GM23338 (cell line): Measurements from ENCODE around the gene PPP4C. TPM values are rescaled to one million over a fixed set of nuclear protein-coding genes. Genes with fewer than 3 reads are reported as not detected.

Experiments
- ATAC-seq: fragments of 200-7000 bp; cut with Tn5 transposase; 3 replicates; pipeline ENCODE4 v1.9.1; 2020
- DNase-seq: peaks from one replicate; pipeline ENCODE4 v3.0.0-alpha.2; 2015; ENCODE audit warnings: low spot score
- H2AFZ ChIP-seq: fragments of 200-600 bp; sonication (generic); 2 replicates; pipeline ENCODE4 v1.8.0; 2016; ENCODE audit warnings: antibody characterized with exemption, mild to moderate bottlenecking, moderate library complexity
- H3F3A ChIP-seq: fragments of 200-600 bp; sonication (generic); replicated peaks from 2 replicates; pipeline ENCODE4 v1.8.0; 2017; ENCODE audit warnings: antibody characterized with exemption, mixed run types, low read depth
- H3K27ac ChIP-seq: fragments of 200-600 bp; sonication (generic); 2 replicates; pipeline ENCODE4 v1.6.1; 2016; ENCODE audit warnings: low read depth
- H3K27me3 ChIP-seq: fragments of 200-600 bp; sonication (generic); 2 replicates; pipeline ENCODE4 v1.8.0; 2016; ENCODE audit warnings: mild to moderate bottlenecking, mixed run types, moderate library complexity; ENCODE audit not compliant: insufficient read depth
- H3K36me3 ChIP-seq: fragments of 200-600 bp; sonication (generic); 2 replicates; pipeline ENCODE4 v1.8.0; 2016; ENCODE audit warnings: mild to moderate bottlenecking; ENCODE audit not compliant: insufficient read depth
- H3K4me1 ChIP-seq: fragments of 200-600 bp; sonication (generic); 2 replicates; pipeline ENCODE4 v1.8.0; 2016; ENCODE audit warnings: mild to moderate bottlenecking, moderate library complexity; ENCODE audit not compliant: insufficient read depth
- H3K4me2 ChIP-seq: fragments of 200-600 bp; sonication (generic); 2 replicates; pipeline ENCODE4 v1.7.1; 2017; ENCODE audit warnings: mixed run types
- H3K4me3 ChIP-seq: fragments of 200-600 bp; sonication (generic); 2 replicates; pipeline ENCODE4 v1.6.1; 2016; ENCODE audit warnings: mixed run types
- H3K79me2 ChIP-seq: fragments of 200-600 bp; sonication (generic); replicated peaks from 2 replicates; pipeline ENCODE4 v1.8.0; 2017; ENCODE audit warnings: mild to moderate bottlenecking; ENCODE audit not compliant: insufficient read depth
- H3K9me2 ChIP-seq: fragments of 200-600 bp; sonication (generic); 2 replicates; pipeline ENCODE4 v1.8.0; 2017; ENCODE audit not compliant: insufficient read depth
- H4K20me1 ChIP-seq: fragments of 200-600 bp; sonication (generic); replicated peaks from 2 replicates; pipeline ENCODE4 v1.8.0; 2017; ENCODE audit warnings: mild to moderate bottlenecking; ENCODE audit not compliant: insufficient read depth
- H3K27ac Mint-ChIP-seq: 2 replicates; pipeline ENCODE4 v1.8.0; 2020; ENCODE audit warnings: inconsistent platforms, mild to moderate bottlenecking, moderate library complexity, mixed read lengths
- H3K27me3 Mint-ChIP-seq: 3 replicates; pipeline ENCODE4 v1.8.0; 2022; ENCODE audit warnings: low read depth, mild to moderate bottlenecking, moderate library complexity, mixed read lengths, inconsistent platforms; ENCODE audit not compliant: insufficient read depth, poor library complexity
- H3K36me3 Mint-ChIP-seq: 3 replicates; pipeline ENCODE4 v1.8.0; 2021; ENCODE audit warnings: low read depth, mild to moderate bottlenecking, inconsistent platforms, moderate library complexity, mixed read lengths
- H3K4me1 Mint-ChIP-seq: 3 replicates; pipeline ENCODE4 v1.8.0; 2020; ENCODE audit warnings: mild to moderate bottlenecking, inconsistent platforms, mixed read lengths
- H3K4me3 Mint-ChIP-seq: 3 replicates; pipeline ENCODE4 v1.8.0; 2021; ENCODE audit warnings: moderate library complexity, mild to moderate bottlenecking, inconsistent platforms, mixed read lengths
- H3K9me3 Mint-ChIP-seq: 3 replicates; pipeline ENCODE4 v1.8.0; 2020; ENCODE audit warnings: moderate library complexity, mild to moderate bottlenecking, inconsistent platforms, mixed read lengths
- CREB1 ChIP-seq: fragments of 250-450 bp; sonication (Bioruptor Pico); IDR thresholded peaks from 2 replicates; pipeline ENCODE4 v1.5.0; 2020; ENCODE audit warnings: low read depth, mild to moderate bottlenecking, moderate library complexity
- EZH2 ChIP-seq: fragments of 200-600 bp; sonication (generic); IDR thresholded peaks from one replicate; pipeline ENCODE4 v1.8.0; 2017; ENCODE audit warnings: antibody characterized with exemption, mild to moderate bottlenecking, low read depth; ENCODE audit not compliant: unreplicated experiment
- JUNB ChIP-seq: IDR thresholded peaks from one replicate; pipeline ENCODE4 v1.6.1; 2016; ENCODE audit warnings: antibody characterized with exemption; ENCODE audit not compliant: unreplicated experiment
- POLR2AphosphoS5 ChIP-seq: IDR thresholded peaks from 2 replicates; pipeline ENCODE4 v1.6.1; 2016; ENCODE audit warnings: antibody characterized with exemption, low read depth
- ZNF114 ChIP-seq: fragments of 250-450 bp; sonication (Bioruptor Pico); IDR thresholded peaks from 2 replicates; pipeline ENCODE4 v1.5.0; 2020; ENCODE audit warnings: mild to moderate bottlenecking, moderate library complexity
- polyA plus RNA-seq: library from polyadenylated mRNA; unstranded; fragments of >200 nt; fragmentation: Nextera tagmentation; extraction: Ambion mirVana; gene quantifications from 2 replicates; pipeline ENCODE4 v1.2.1, GENCODE V29; 2016
- total RNA-seq: library from RNA; depleted of rRNA; stranded (reverse); fragments of >200 nt; shearing (Covaris generic); gene quantifications from 2 replicates; pipeline ENCODE4 v1.2.3, GENCODE V29; 2014
- TF ChIP-seq, protein P1 (sequence below): fragments of 250-450 bp; sonication (Bioruptor Pico); IDR thresholded peaks from 2 replicates; pipeline ENCODE4 v1.5.0; 2020; ENCODE audit warnings: mild to moderate bottlenecking, moderate library complexity
- TF ChIP-seq, protein P2 (sequence below): IDR thresholded peaks from one replicate; pipeline ENCODE4 v1.6.1; 2018; ENCODE audit warnings: antibody characterized with exemption; ENCODE audit not compliant: unreplicated experiment
- TF ChIP-seq, protein P3 (sequence below), 2 experiments: fragments of 200-600 bp in 1 of 2; sonication (generic) in 1 of 2; conservative IDR thresholded peaks; 2 replicates each; pipeline versions ENCODE4 v1.5.1 to v1.6.1; 2016 to 2017; ENCODE audit warnings: antibody characterized with exemption in 2 of 2, low read depth in 2 of 2, mild to moderate bottlenecking in 2 of 2, moderate library complexity in 1 of 2
- TF ChIP-seq, protein P4 (sequence below): IDR thresholded peaks from 2 replicates; pipeline ENCODE4 v1.6.1; 2016; ENCODE audit warnings: antibody characterized with exemption

The PPP4C gene
- total and polyA plus RNA-seq, 2 experiments from 2014 or later, result 120 to 170 TPM

DNA sequence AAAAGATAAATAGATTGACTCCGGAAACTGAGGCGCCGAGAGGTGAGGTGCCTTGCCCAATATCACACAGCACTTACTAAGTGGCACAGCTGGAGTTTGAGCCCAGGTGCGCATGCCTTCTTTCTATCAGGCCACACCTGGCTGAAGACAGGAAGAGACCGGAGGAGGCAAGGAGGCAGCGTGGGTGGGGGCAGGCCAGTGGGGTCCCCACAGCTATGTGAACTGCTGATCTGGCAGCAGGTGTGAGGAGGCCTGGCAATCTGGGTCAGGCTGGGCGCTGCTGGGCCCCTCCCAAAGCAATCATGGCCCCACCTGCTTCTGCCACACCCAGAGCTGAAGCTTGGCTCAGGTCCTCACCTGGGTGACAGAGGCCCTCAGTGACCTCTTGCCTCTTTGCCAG is 39.4 kb downstream of the PPP4C start (continued):
- TF ChIP-seq ZNF114 (CRISPR knock-in tag) (no peak), JUNB (no peak), EZH2 (no peak)

DNA sequence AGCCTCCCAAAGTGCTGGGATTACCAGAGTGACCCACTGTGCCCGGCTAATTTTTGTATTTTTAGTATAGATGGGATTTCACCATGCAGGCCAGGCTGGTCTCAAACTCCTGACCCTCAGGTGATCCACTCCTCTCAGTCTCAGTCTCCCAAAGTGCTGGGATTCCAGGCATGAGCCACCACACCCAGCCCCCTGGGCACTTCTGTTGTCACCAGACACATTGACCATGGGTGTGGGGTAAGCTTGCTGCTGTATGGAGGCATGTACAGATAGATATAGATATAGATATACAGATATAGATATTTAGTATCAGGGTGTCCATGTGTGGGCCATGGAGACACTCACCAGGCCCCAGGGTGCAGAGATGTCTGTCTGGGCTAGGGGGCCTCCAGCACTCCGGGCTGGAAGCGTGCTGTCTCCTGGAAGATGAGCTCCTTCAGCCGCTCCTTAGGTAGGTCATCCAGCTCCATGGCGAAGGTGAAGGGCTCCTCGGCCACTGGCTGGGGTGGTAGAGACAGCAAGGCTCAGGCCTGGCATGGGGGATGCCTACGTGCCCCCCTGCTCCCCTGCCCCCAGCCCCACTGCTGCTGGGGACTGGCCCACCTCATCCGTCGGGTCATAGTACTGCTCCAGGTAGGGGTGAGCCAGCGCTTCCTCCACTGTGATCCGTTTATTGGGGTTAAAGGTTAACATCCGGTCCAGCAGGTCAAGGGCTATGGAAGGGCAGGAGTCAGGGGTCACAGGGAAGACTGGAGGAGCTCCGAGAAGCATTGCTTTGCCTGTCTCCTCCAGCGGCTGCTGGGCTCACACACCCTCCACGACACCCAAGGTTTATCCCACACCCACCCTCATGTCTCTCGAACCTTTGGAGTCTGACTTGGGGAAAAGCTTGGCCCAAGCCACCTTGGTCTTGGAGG is 40.8 kb downstream of the PPP4C start:
- Mint-ChIP-seq H3K36me3 (no peaks in the 10 kb centered on the region), H3K4me1 (peaks cover 10% of the 10 kb centered on the region), H3K27ac (no peak overlapping the region), H3K27me3 (peaks cover 7% of the 10 kb centered on the region), H3K4me3 (no peak overlapping the region), H3K9me3 (no peaks in the 10 kb centered on the region)
- no peaks in the 10 kb centered on the region for H4K20me1 ChIP-seq
- ATAC-seq, result no peak
- no peaks in the 10 kb centered on the region for H3K27me3 ChIP-seq
- no peak overlapping the region for H3K27ac ChIP-seq
- no peak for DNase-seq
- H3K4me3 ChIP-seq, result no peak overlapping the region
- no peaks in the 10 kb centered on the region for H3K9me2 ChIP-seq
- TF ChIP-seq, protein P1, sequence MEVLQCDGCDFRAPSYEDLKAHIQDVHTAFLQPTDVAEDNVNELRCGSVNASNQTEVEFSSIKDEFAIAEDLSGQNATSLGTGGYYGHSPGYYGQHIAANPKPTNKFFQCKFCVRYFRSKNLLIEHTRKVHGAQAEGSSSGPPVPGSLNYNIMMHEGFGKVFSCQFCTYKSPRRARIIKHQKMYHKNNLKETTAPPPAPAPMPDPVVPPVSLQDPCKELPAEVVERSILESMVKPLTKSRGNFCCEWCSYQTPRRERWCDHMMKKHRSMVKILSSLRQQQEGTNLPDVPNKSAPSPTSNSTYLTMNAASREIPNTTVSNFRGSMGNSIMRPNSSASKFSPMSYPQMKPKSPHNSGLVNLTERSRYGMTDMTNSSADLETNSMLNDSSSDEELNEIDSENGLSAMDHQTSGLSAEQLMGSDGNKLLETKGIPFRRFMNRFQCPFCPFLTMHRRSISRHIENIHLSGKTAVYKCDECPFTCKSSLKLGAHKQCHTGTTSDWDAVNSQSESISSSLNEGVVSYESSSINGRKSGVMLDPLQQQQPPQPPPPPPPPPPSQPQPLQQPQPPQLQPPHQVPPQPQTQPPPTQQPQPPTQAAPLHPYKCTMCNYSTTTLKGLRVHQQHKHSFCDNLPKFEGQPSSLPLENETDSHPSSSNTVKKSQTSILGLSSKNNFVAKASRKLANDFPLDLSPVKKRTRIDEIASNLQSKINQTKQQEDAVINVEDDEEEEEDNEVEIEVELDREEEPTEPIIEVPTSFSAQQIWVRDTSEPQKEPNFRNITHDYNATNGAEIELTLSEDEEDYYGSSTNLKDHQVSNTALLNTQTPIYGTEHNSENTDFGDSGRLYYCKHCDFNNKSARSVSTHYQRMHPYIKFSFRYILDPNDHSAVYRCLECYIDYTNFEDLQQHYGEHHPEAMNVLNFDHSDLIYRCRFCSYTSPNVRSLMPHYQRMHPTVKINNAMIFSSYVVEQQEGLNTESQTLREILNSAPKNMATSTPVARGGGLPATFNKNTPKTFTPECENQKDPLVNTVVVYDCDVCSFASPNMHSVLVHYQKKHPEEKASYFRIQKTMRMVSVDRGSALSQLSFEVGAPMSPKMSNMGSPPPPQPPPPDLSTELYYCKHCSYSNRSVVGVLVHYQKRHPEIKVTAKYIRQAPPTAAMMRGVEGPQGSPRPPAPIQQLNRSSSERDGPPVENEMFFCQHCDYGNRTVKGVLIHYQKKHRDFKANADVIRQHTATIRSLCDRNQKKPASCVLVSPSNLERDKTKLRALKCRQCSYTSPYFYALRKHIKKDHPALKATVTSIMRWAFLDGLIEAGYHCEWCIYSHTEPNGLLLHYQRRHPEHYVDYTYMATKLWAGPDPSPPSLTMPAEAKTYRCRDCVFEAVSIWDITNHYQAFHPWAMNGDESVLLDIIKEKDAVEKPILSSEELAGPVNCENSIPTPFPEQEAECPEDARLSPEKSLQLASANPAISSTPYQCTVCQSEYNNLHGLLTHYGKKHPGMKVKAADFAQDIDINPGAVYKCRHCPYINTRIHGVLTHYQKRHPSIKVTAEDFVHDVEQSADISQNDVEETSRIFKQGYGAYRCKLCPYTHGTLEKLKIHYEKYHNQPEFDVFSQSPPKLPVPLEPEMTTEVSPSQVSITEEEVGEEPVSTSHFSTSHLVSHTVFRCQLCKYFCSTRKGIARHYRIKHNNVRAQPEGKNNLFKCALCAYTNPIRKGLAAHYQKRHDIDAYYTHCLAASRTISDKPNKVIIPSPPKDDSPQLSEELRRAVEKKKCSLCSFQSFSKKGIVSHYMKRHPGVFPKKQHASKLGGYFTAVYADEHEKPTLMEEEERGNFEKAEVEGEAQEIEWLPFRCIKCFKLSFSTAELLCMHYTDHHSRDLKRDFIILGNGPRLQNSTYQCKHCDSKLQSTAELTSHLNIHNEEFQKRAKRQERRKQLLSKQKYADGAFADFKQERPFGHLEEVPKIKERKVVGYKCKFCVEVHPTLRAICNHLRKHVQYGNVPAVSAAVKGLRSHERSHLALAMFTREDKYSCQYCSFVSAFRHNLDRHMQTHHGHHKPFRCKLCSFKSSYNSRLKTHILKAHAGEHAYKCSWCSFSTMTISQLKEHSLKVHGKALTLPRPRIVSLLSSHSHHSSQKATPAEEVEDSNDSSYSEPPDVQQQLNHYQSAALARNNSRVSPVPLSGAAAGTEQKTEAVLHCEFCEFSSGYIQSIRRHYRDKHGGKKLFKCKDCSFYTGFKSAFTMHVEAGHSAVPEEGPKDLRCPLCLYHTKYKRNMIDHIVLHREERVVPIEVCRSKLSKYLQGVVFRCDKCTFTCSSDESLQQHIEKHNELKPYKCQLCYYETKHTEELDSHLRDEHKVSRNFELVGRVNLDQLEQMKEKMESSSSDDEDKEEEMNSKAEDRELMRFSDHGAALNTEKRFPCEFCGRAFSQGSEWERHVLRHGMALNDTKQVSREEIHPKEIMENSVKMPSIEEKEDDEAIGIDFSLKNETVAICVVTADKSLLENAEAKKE, result no peak
- no peak for TF ChIP-seq EZH2
- TF ChIP-seq JUNB, result no peak
- no peak for TF ChIP-seq CREB1
- TF ChIP-seq, protein P2, sequence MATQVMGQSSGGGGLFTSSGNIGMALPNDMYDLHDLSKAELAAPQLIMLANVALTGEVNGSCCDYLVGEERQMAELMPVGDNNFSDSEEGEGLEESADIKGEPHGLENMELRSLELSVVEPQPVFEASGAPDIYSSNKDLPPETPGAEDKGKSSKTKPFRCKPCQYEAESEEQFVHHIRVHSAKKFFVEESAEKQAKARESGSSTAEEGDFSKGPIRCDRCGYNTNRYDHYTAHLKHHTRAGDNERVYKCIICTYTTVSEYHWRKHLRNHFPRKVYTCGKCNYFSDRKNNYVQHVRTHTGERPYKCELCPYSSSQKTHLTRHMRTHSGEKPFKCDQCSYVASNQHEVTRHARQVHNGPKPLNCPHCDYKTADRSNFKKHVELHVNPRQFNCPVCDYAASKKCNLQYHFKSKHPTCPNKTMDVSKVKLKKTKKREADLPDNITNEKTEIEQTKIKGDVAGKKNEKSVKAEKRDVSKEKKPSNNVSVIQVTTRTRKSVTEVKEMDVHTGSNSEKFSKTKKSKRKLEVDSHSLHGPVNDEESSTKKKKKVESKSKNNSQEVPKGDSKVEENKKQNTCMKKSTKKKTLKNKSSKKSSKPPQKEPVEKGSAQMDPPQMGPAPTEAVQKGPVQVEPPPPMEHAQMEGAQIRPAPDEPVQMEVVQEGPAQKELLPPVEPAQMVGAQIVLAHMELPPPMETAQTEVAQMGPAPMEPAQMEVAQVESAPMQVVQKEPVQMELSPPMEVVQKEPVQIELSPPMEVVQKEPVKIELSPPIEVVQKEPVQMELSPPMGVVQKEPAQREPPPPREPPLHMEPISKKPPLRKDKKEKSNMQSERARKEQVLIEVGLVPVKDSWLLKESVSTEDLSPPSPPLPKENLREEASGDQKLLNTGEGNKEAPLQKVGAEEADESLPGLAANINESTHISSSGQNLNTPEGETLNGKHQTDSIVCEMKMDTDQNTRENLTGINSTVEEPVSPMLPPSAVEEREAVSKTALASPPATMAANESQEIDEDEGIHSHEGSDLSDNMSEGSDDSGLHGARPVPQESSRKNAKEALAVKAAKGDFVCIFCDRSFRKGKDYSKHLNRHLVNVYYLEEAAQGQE, result no peak
- TF ChIP-seq ZNF114 (CRISPR knock-in tag), result no peak
- TF ChIP-seq, protein P3, sequence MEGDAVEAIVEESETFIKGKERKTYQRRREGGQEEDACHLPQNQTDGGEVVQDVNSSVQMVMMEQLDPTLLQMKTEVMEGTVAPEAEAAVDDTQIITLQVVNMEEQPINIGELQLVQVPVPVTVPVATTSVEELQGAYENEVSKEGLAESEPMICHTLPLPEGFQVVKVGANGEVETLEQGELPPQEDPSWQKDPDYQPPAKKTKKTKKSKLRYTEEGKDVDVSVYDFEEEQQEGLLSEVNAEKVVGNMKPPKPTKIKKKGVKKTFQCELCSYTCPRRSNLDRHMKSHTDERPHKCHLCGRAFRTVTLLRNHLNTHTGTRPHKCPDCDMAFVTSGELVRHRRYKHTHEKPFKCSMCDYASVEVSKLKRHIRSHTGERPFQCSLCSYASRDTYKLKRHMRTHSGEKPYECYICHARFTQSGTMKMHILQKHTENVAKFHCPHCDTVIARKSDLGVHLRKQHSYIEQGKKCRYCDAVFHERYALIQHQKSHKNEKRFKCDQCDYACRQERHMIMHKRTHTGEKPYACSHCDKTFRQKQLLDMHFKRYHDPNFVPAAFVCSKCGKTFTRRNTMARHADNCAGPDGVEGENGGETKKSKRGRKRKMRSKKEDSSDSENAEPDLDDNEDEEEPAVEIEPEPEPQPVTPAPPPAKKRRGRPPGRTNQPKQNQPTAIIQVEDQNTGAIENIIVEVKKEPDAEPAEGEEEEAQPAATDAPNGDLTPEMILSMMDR (conservative IDR thresholded peaks at IDR 0.05; ENCODE audit: low read depth in 2 of 2), result no peak
- TF ChIP-seq, protein P4, sequence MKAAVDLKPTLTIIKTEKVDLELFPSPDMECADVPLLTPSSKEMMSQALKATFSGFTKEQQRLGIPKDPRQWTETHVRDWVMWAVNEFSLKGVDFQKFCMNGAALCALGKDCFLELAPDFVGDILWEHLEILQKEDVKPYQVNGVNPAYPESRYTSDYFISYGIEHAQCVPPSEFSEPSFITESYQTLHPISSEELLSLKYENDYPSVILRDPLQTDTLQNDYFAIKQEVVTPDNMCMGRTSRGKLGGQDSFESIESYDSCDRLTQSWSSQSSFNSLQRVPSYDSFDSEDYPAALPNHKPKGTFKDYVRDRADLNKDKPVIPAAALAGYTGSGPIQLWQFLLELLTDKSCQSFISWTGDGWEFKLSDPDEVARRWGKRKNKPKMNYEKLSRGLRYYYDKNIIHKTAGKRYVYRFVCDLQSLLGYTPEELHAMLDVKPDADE, result no peak
- no peak for TF ChIP-seq POLR2AphosphoS5
- H3K36me3 ChIP-seq, result no peaks in the 10 kb centered on the region
- H3K79me2 ChIP-seq, result no peaks in the 10 kb centered on the region
- peaks cover 4% of the 10 kb centered on the region for H3K4me1 ChIP-seq
- H3K4me2 ChIP-seq, result no peak overlapping the region
- H2AFZ ChIP-seq, result no peak overlapping the region
- no peaks in the 10 kb centered on the region; the same call in 1 of the 2 replicates for H3F3A ChIP-seq
